GM06990 (cell line): ENCODE data around the gene DESI1.

ENCODE experiments used
- DNase-seq: peaks from one replicate; pipeline ENCODE4 v3.0.0-alpha.2; 2011; ENCODE audit not compliant: insufficient read length; ENCODE audit errors: extremely low read depth
- H3K27me3 ChIP-seq: replicated peaks from 2 replicates; pipeline ENCODE4 v1.6.0; 2011; ENCODE audit warnings: low read length; ENCODE audit not compliant: control insufficient read depth, insufficient read depth
- H3K36me3 ChIP-seq: 2 replicates; pipeline ENCODE4 v1.5.1; 2011; ENCODE audit warnings: low read length; ENCODE audit not compliant: control insufficient read depth, insufficient read depth
- H3K4me3 ChIP-seq: replicated peaks from 2 replicates; pipeline ENCODE4 v1.5.1; 2011; ENCODE audit warnings: low read depth, mild to moderate bottlenecking, control low read depth, low read length
- TF ChIP-seq, protein P1 (sequence below): IDR thresholded peaks from 2 replicates; pipeline ENCODE4 v1.5.1; 2011; ENCODE audit warnings: low read length, control low read depth, mild to moderate bottlenecking, inconsistent platforms; ENCODE audit not compliant: insufficient read depth, poor library complexity, severe bottlenecking

The DESI1 gene

DNA sequence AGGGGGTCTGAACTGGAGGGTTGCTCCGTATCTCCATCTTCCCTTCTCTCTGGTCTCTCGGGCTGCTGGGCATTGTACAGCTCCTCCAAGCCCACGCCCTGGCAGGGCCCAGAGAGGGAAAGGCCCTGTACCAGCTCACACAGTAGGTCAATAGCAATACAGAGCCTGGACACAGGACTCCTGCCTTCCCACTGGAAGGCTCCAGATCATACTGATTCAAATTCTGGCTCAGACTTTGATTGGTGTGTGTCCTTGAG lies 53.4 kb downstream of the DESI1 start:
- TF ChIP-seq, protein P1, sequence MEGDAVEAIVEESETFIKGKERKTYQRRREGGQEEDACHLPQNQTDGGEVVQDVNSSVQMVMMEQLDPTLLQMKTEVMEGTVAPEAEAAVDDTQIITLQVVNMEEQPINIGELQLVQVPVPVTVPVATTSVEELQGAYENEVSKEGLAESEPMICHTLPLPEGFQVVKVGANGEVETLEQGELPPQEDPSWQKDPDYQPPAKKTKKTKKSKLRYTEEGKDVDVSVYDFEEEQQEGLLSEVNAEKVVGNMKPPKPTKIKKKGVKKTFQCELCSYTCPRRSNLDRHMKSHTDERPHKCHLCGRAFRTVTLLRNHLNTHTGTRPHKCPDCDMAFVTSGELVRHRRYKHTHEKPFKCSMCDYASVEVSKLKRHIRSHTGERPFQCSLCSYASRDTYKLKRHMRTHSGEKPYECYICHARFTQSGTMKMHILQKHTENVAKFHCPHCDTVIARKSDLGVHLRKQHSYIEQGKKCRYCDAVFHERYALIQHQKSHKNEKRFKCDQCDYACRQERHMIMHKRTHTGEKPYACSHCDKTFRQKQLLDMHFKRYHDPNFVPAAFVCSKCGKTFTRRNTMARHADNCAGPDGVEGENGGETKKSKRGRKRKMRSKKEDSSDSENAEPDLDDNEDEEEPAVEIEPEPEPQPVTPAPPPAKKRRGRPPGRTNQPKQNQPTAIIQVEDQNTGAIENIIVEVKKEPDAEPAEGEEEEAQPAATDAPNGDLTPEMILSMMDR, result no peak
- no peak overlapping the region for H3K4me3 ChIP-seq
- H3K27me3 ChIP-seq, result no peaks in the 10 kb centered on the region; the same call in 1 of the 2 replicates
- no peaks in the 10 kb centered on the region for H3K36me3 ChIP-seq
- DNase-seq, result no peak

- TF ChIP-seq, protein P1, result no peak
- DNase-seq, result no peak
- no peaks in the 10 kb centered on the region for H3K36me3 ChIP-seq
- no peak overlapping the region for H3K4me3 ChIP-seq
- H3K27me3 ChIP-seq, result no peaks in the 10 kb centered on the region; the same call in 1 of the 2 replicates
Observed at GRCh38 chr22:41565403-41566054, 55.3 kb downstream of the DESI1 start.

DNA sequence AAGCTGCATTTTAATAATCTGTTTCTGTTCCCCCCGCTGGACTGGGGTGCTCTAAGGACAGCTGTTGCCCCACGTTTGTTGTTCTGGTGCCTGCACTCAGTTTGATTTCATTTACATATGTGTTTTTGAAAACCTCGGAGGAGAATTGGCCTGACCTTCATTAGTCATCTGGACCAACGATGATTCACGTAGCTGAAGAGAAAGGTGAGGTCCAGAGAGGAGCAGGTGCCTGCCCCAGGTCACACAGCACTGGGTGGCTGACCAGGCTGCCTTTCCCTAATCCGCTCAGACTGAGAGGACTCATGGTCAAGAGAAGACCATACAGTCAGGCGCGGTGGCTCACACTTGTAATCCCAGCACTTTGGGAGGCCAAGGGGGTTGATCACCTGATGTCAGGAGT lies 56.3 kb downstream of the DESI1 start:
- no peaks in the 10 kb centered on the region for H3K36me3 ChIP-seq
- H3K27me3 ChIP-seq, result no peaks in the 10 kb centered on the region; the same call in 1 of the 2 replicates
- DNase-seq, result no peak
- TF ChIP-seq, protein P1, result no peak
- H3K4me3 ChIP-seq, result no peak overlapping the region

DNA sequence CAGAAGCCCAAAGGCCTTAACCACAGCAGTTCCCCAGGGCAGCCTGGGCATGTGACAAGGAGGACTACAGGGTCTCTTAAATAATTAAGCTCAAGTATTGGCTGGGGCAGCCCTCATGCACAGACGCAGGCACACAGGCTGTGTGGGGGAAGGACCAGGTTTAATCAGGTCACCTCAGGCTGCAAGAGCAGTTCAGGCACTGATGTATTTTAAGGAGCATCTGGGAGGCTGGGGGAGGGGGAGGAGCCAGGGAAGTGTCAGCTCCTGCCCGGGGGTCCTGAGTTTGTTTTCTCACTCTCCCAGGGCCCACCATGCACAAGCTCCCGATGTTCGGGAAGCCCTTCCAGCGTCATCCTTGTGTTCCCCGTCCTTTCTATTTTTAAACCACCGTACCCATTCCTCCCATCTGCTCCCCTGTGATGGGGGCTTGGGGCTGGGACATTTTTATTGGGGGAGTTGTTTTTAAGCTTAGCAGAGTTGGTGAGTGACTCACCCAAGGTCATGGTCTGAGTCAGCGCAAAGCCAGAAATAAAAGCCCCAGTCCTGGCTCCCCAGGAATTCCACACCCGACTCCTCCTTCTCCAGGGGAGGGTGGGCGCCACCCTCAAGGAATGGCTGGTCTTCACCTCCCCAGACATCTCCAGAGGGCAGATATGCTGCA lies 57.7 kb downstream of the DESI1 start:
- Histone ChIP-seq H3K27me3 (no peaks in the 10 kb centered on the region; the same call in 1 of the 2 replicates), H3K4me3 (no peak overlapping the region), H3K36me3 (no peaks in the 10 kb centered on the region)
- DNase-seq, result no peak
- TF ChIP-seq, protein P1, result no peak

- no peak for DNase-seq
- H3K4me3 ChIP-seq, result no peak overlapping the region
- no peaks in the 10 kb centered on the region for H3K36me3 ChIP-seq
- TF ChIP-seq, protein P1, result no peak
- no peaks in the 10 kb centered on the region; the same call in 1 of the 2 replicates for H3K27me3 ChIP-seq
Observed at GRCh38 chr22:41562461-41562860, 58.4 kb downstream of the DESI1 start.
